Astrocyte of the spinal cord (primary cell): ENCODE measurements around the gene NPR2.

Source experiments
- DNase-seq: peaks from one replicate; pipeline ENCODE4 v3.0.0; 2011; ENCODE audit warnings: low read depth, low spot score
- H3K4me3 ChIP-seq: 2 replicates; pipeline ENCODE4 v1.5.1; 2011; ENCODE audit warnings: low read depth, mild to moderate bottlenecking, low read length, moderate library complexity
- CTCF ChIP-seq: IDR thresholded peaks from 2 replicates; pipeline ENCODE4 v1.5.1; 2012; ENCODE audit warnings: low read depth, mild to moderate bottlenecking, low read length, inconsistent platforms
- in situ Hi-C: cut with HindIII; loops from 2 replicates; pipeline ENCODE4 v1.10.0; 2017; ENCODE audit warnings: low sequenced_read_pairs

NPR2 gene

GRCh38 chr9:35783418-35783817, 8.0 kb upstream of the NPR2 start:
- no peak overlapping the region for H3K4me3 ChIP-seq
- DNase-seq = no peak
- no peak for TF ChIP-seq CTCF
- in situ Hi-C loops = no loop called here

GRCh38 chr9:35789541-35789940, 1.9 kb upstream of the NPR2 start:
- in situ Hi-C loops = no loop called here
- TF ChIP-seq CTCF = no peak

GRCh38 chr9:35790025-35790384, 1.4 kb upstream of the NPR2 start:
- no peak for DNase-seq
- in situ Hi-C loops = no loop called here
- H3K4me3 ChIP-seq = no peak overlapping the region
- TF ChIP-seq CTCF = no peak

More at GRCh38 chr9:35789541-35789940, 1.9 kb upstream of the NPR2 start:
- no peak overlapping the region for H3K4me3 ChIP-seq
- no peak for DNase-seq

DNA sequence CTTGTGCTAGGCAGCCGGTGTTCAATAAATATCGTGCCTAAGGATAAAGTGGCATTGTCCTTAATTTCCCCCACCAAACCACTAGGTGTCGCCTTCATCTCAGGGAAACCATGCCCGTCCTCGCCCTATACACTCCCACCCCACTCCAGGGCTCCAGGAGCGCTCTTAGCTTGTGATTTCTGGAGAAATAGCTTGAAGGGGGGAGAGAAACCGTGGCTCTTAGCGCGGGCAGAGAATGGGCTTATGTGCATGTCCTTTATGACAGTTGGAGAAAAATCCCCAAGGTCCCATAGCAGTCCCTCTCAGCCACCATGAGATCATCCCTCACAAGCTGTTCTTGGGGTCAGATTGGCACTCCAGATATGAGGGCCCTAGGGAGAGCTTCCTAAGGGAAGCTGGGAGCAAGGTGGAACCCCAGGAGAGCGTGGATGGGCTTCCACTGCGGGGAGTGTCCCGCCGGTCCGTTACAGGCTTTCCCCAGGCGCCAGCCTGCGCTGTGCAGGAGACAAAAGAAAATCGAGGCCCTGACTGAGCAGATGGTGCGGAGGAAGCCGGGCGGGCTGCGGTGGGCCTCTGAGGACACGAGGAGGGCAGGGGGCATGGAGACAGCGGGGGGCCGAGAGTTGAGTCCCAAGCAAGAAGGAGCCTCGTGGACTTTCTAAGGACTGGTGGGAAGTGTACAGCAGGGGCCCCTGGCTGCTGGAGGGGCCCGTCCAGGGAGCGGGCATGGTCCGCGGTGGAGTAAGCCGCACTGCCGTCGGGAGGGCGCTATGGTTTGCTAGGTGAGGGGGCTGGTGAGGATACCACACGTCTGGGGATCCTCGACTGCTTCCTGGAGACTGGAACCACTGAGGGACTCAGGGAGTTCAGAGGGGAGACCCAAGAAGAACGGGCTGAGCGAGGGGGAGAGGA, 750 bp upstream of the NPR2 start:
- peak; percentile 83 for DNase-seq
- peak; percentile 79 for TF ChIP-seq CTCF
- H3K4me3 ChIP-seq = peak overlapping the region; percentile 26
- in situ Hi-C loops = no loop called here

DNA sequence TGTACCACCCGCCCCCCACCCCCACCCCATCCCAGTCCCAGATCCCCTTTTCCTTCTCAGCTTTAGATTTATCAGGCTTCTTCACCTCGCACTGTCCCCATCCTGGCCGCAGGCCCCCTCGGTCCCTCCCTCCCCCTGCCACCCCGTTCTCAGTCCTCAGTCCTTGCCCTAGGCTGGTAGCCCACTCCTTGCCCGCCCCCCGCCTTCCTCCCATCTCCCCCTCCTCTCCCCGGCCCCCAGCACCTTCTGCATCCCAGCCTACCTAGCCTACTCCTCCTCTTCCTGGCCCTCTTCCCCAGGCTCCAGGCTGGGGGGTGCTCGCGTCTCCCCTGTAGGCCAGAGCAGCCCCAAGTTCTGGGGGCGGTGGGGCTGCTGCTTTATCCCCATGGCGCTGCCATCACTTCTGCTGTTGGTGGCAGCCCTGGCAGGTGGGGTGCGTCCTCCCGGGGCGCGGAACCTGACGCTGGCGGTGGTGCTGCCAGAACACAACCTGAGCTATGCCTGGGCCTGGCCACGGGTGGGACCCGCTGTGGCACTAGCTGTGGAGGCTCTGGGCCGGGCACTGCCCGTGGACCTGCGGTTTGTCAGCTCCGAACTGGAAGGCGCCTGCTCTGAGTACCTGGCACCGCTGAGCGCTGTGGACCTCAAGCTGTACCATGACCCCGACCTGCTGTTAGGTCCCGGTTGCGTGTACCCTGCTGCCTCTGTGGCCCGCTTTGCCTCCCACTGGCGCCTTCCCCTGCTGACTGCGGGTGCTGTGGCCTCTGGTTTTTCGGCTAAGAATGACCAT, 828 bp downstream of the NPR2 start:
- in situ Hi-C loops = no loop called here
- peak overlapping the region; percentile 53 for H3K4me3 ChIP-seq
- TF ChIP-seq CTCF = no peak
- DNase-seq = no peak

DNA sequence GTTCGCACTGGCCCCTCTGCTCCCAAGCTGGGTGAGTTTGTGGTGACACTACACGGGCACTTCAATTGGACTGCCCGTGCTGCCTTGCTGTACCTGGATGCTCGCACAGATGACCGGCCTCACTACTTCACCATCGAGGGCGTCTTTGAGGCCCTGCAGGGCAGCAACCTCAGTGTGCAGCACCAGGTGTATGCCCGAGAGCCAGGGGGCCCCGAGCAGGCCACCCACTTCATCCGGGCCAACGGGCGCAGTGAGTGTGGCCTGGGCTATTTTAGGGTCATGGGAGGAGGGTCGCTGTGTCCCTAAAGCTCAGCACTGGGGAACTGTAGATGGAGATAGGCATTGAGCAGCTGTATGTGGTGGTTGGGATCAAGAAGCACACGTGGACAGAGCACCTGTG, 1.4 kb downstream of the NPR2 start:
- no peak overlapping the region for H3K4me3 ChIP-seq

More for the DNA sequence above, 1.4 kb downstream of the NPR2 start:
- no peak for TF ChIP-seq CTCF
- no peak for DNase-seq
- in situ Hi-C loops = no loop called here
